Upper lobe of left lung (tissue), 6 donors: Measurements from ENCODE around the gene PHGDH. TPM values are rescaled to one million over a fixed set of nuclear protein-coding genes. Genes with fewer than 3 reads are reported as not detected.

Experiments used
- ATAC-seq, 2 donors: fragments of 200-7000 bp; cut with Tn5 transposase; one replicate each; pipeline ENCODE4 v1.9.1; 2022; ENCODE audit warnings: mild to moderate bottlenecking in 2 of 2, moderate library complexity in 2 of 2; ENCODE audit not compliant: low FRiP score in 2 of 2
- DNase-seq, 2 donors: peaks; one replicate each; pipeline ENCODE4 v3.0.0-alpha.2; 2019 to 2020
- H3K27ac ChIP-seq, 4 donors: fragments of 200-600 bp; sonication (generic); one replicate each; pipeline ENCODE4 v1.5.1; 2016 to 2019
- H3K27me3 ChIP-seq, 4 donors: fragments of 200-600 bp; sonication (generic); one replicate each; pipeline ENCODE4 v1.5.1; 2017 to 2019
- H3K36me3 ChIP-seq, 4 donors: fragments of 200-600 bp; sonication (generic); one replicate each; pipeline ENCODE4 v1.5.1; 2016 to 2019
- H3K4me1 ChIP-seq, 4 donors: fragments of 200-600 bp; sonication (generic); one replicate each; pipeline ENCODE4 v1.5.1; 2018 to 2019
- H3K4me3 ChIP-seq, 4 donors: fragments of 200-600 bp; sonication (generic); one replicate each; pipeline ENCODE4 v1.5.1; 2017 to 2019; ENCODE audit warnings: mild to moderate bottlenecking in 2 of 4, moderate library complexity in 1 of 4
- H3K9me3 ChIP-seq, 4 donors: fragments of 200-600 bp; sonication (generic); one replicate each; pipeline ENCODE4 v1.5.1; 2018 to 2019
- CTCF ChIP-seq, 6 experiments: fragments of 450-650 bp in 4 of 6; fragments of 200-600 bp in 2 of 6; sonication (generic) in 2 of 6; IDR thresholded peaks; one replicate each; pipeline ENCODE4 v1.5.1; 2016 to 2019; ENCODE audit warnings: antibody characterized with exemption in 6 of 6
- EP300 ChIP-seq, 4 donors: sonication (generic); formaldehyde crosslinking; IDR thresholded peaks; one replicate each; pipeline ENCODE4 v1.5.1; 2017; ENCODE audit warnings: antibody characterized with exemption in 4 of 4, control low read depth in 2 of 4
- POLR2A ChIP-seq, 4 donors: fragments of 450-650 bp; IDR thresholded peaks; one replicate each; pipeline ENCODE4 v1.5.1; 2016 to 2017; ENCODE audit warnings: antibody characterized with exemption in 4 of 4, mild to moderate bottlenecking in 2 of 4
- POLR2AphosphoS5 ChIP-seq, 2 donors: sonication (generic); formaldehyde crosslinking; IDR thresholded peaks; one replicate each; pipeline ENCODE4 v1.5.1; 2017; ENCODE audit warnings: antibody characterized with exemption in 2 of 2
- WGBS, 2 donors: methylation state at CpG; one replicate each; pipeline ENCODE4 v1.1.5; 2017 to 2018; 5-methylcytosine and 5-hydroxymethylcytosine counted together
- total RNA-seq, 6 donors: library from RNA; depleted of rRNA in 4 of 6; stranded (reverse); fragments of >200 nt in 4 of 6; gene quantifications; one replicate each; pipeline versions ENCODE4 v1.1.0 to v1.2.1, GENCODE V29; 2016 to 2021
- donor health status: DM: no; HTN: no; CAD: no; lungs with moderate emphysema.
- donor health status: DM: no; HTN: yes; CAD: no; lungs with severe emphysema.

Gene PHGDH
- total RNA-seq, 6 donors from 2014 or later: 12.4 to 60.8 (median 21.7) TPM

- DNase-seq (no peak), ATAC-seq (no peak)
- Histone ChIP-seq H3K27ac (no peak overlapping the region), H3K4me3 (no peak overlapping the region), H3K9me3 (no peaks in the 10 kb centered on the region), H3K27me3 (no peaks in the 10 kb centered on the region), H3K36me3 (no peaks in the 10 kb centered on the region), H3K4me1 (no peaks in the 10 kb centered on the region)
- TF ChIP-seq POLR2AphosphoS5 (IDR thresholded peaks at IDR 0.05): no peak
- no peak for TF ChIP-seq POLR2A (IDR thresholded peaks at IDR 0.05)
- TF ChIP-seq EP300 (IDR thresholded peaks at IDR 0.05): no peak
These were observed 29.6 kb upstream of the PHGDH start for GRCh38 chr1:119682141-119682540.

- H3K27ac ChIP-seq: no peak overlapping the region
- DNase-seq: no peak
- H3K9me3 ChIP-seq: no peaks in the 10 kb centered on the region
- no peak for ATAC-seq
- no peaks in the 10 kb centered on the region for H3K27me3 ChIP-seq
- no peak for TF ChIP-seq CTCF (IDR thresholded peaks at IDR 0.05)
- TF ChIP-seq EP300 (IDR thresholded peaks at IDR 0.05): no peak
- no peak for TF ChIP-seq POLR2AphosphoS5 (IDR thresholded peaks at IDR 0.05)
- no peak for TF ChIP-seq POLR2A (IDR thresholded peaks at IDR 0.05)
- H3K4me1 ChIP-seq: no peaks in the 10 kb centered on the region
- WGBS, 2 donors: 96 to 100% methylated on average over 1 of the region's 1 CpG
- H3K4me3 ChIP-seq: no peak overlapping the region
- no peaks in the 10 kb centered on the region for H3K36me3 ChIP-seq
These were observed 27.8 kb upstream of the PHGDH start for GRCh38 chr1:119683893-119684292.

GRCh38 chr1:119686661-119687060 lies 25.1 kb upstream of the PHGDH start:
- no peaks in the 10 kb centered on the region for H3K27me3 ChIP-seq
- WGBS, 2 donors: 80 to 83% methylated on average over 3 of the region's 3 CpGs
- no peaks in the 10 kb centered on the region for H3K4me1 ChIP-seq
- ATAC-seq (no peak), DNase-seq (no peak)
- no peak overlapping the region for H3K4me3 ChIP-seq
- no peak overlapping the region for H3K27ac ChIP-seq
- no peak for TF ChIP-seq POLR2A (IDR thresholded peaks at IDR 0.05)
- TF ChIP-seq POLR2AphosphoS5 (IDR thresholded peaks at IDR 0.05): no peak
- TF ChIP-seq CTCF (IDR thresholded peaks at IDR 0.05): no peak
- TF ChIP-seq EP300 (IDR thresholded peaks at IDR 0.05): no peak
- no peaks in the 10 kb centered on the region for H3K36me3 ChIP-seq
- H3K9me3 ChIP-seq: no peaks in the 10 kb centered on the region

GRCh38 chr1:119687434-119688079 lies 24.2 kb upstream of the PHGDH start:
- DNase-seq (no peak), ATAC-seq (no peak)

GRCh38 chr1:119688810-119689209 lies 22.9 kb upstream of the PHGDH start:
- no peak for TF ChIP-seq POLR2A (IDR thresholded peaks at IDR 0.05)
- TF ChIP-seq POLR2AphosphoS5 (IDR thresholded peaks at IDR 0.05): no peak
- no peak for TF ChIP-seq CTCF (IDR thresholded peaks at IDR 0.05)
- no peak for TF ChIP-seq EP300 (IDR thresholded peaks at IDR 0.05)
- no peak overlapping the region for H3K27ac ChIP-seq

More at GRCh38 chr1:119687434-119688079, 24.2 kb upstream of the PHGDH start:
- Histone ChIP-seq H3K4me3 (no peak overlapping the region), H3K4me1 (no peaks in the 10 kb centered on the region), H3K27me3 (no peaks in the 10 kb centered on the region), H3K27ac (no peak overlapping the region), H3K36me3 (no peaks in the 10 kb centered on the region), H3K9me3 (no peaks in the 10 kb centered on the region)
- TF ChIP-seq EP300 (IDR thresholded peaks at IDR 0.05) (no peak), CTCF (IDR thresholded peaks at IDR 0.05) (no peak), POLR2AphosphoS5 (IDR thresholded peaks at IDR 0.05) (no peak), POLR2A (IDR thresholded peaks at IDR 0.05) (no peak)
- WGBS, 2 donors: 64 to 70% methylated on average over 2 of the region's 2 CpGs

More at GRCh38 chr1:119688810-119689209, 22.9 kb upstream of the PHGDH start:
- Histone ChIP-seq H3K4me1 (no peaks in the 10 kb centered on the region), H3K36me3 (no peaks in the 10 kb centered on the region), H3K9me3 (no peaks in the 10 kb centered on the region), H3K27me3 (no peaks in the 10 kb centered on the region), H3K4me3 (no peak overlapping the region)
- DNase-seq (no peak), ATAC-seq (no peak)
